ENCODE data around the gene FJX1.
A peak's percentile ranks its signal among the peaks of the same experiment; 100 is the strongest.
"Not testable (repeated sequence)": the region's sequence is repeated elsewhere in the genome, so short reads cannot be mapped to it uniquely, and the experiment has no call there.

The FJX1 gene

DNA sequence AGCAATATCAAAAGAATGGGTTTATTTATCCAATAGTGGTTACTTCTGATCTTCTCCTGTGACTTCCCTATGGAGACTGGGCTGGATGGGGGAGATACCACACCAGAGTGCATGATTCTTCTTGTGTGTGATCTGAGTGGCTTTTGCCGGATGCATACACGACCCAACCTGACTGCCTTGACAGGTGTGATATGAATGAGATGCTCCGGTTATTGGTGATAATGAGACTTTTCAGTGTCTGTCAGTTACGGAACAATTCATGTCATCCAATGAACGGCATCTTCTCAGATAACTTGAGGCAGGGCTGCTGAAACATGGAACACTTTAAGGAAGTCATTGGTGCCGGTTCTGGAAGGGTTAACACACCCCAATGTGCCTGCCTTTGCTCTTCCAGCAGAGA lies 17.7 kb downstream of the FJX1 start:
- DNase-seq: no peak

GRCh38 chr11:35639591-35640179 lies 21.4 kb downstream of the FJX1 start:
- no peak for DNase-seq

DNA sequence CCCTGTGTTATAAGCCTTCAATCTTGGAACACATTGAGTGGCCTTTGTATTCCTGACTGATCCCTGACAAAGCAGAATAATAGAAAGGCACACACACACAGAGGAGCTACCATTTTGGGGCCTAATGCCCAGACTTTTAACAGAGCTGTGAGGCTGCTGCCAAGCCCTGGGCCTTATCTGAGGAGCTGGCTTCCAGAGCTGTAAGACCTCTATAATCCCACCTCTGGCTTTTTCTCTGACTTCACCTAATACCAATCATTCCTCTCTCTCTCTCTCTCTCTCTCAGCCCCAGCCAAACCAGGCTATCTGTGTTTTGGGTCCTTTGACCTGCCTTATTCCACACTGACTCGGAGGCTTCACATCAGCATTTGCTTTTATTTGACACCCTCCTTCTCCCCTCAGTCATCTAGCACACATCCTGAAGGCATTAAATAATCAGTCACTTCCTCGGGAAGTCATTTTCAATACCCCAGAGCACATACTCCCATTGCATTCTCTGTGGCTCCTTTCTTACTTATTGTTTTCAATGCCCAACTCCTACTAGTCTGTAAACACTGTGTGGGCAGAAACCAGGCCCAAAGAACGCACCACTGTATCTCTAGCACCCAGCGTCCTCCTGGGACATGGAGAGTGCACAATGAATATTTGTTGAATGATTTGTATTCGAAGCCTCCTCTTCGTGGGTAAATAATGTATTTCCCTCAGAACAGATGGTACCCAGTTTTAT lies 23.1 kb downstream of the FJX1 start:
- no peak for DNase-seq

DNA sequence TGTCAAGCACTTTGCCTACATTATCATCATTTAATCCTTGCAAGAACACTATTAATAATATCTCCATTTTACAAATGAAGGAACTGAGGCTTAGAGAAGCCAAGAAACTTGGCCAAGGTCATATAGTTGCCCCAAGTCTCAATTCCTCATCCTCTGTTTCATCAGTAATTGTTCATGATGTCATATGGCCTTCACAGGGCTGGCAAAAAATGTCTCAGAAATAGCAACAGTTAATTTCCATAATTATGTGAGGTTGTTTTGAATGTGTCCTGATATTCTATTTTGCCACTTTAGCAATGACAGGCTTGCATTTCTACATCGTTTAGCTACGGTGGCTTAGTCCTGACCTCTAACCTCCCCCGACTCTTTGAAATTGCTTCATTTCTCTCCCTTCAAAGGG lies 23.7 kb downstream of the FJX1 start:
- no peak for DNase-seq

DNA sequence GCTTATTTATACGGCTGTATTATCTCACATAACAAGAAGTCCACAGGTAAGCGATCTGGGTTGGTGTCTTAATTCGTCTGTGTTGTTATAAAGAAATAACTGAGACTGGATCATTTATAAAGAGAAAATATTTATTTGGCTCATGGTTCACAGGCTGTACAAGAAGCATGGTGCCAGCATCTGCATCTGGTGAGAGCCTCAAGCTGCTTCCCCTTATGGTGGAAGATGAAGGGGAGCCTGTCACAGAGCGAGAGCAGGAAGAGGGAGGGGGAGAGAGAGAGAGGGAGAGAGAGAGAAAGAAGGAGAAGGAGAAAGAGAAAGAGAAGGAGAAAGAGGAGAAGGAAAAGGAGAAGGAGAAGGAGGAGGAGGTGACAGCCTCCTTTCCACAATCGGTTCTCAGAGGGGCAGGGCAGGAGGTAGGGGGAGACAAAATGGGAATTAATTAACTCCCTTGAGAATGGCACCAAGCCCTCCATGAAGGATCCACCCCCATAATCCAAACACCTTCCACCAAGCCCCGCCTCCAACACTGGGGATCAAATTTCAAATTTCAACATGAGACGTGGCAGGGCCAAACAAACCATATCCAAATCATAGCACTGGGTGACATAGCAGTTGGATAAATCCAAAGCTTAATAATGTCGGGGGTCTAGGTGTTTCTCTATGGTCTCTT lies 29.3 kb downstream of the FJX1 start:
- DNase-seq: no peak

- no peak for DNase-seq
Measured at GRCh38 chr11:35650006-35650405, 31.7 kb downstream of the FJX1 start.

- DNase-seq: no peak
Measured at GRCh38 chr11:35650467-35650866, 32.2 kb downstream of the FJX1 start.

- no peak for DNase-seq
Measured at GRCh38 chr11:35651263-35651662, 33.0 kb downstream of the FJX1 start.

DNA sequence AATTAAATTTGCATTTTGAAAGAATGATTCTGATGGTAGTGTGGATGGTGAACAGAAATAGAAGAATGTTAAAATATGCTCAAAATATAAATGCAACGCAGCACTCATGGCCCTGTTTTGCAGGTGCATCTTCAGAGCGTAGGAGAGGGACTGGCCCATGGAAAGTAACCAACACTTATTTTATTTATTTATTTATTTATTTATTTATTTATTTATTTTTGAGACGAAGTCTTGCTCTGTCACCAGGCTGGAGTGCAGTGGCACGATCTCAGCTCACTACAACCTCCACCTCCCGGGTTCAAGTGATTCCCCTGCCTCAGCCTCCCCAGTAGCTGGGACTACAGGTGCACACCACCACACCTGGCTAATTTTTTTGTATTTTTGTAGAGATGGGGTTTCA lies 34.5 kb downstream of the FJX1 start:
- DNase-seq: not testable (repeated sequence)

DNA sequence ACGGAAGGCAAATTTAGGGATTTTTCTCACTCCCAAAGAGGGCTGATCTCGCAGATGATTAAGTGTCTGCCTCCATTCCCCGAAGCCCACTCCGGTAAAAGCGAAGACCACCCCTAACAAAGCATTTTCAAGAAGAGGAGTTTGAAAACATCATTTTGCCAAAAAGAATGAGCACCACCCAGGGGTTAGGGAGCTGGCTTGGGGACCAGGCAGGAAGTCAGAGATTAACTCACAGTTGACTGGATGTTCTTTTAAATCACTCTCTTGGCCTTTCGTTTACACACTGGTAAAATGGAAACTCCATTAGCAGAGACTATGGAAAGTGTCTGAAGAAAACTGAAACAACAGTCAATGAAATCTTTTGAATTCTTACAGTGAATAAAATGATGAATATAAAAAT lies 36.5 kb downstream of the FJX1 start:
- no peak for DNase-seq

- DNase-seq: no peak
Measured at GRCh38 chr11:35655254-35655653, 37.0 kb downstream of the FJX1 start.

- no peak for DNase-seq
Measured at GRCh38 chr11:35655856-35656255, 37.6 kb downstream of the FJX1 start.

GRCh38 chr11:35658020-35658948 lies 40.0 kb downstream of the FJX1 start:
- DNase-seq: no peak

DNA sequence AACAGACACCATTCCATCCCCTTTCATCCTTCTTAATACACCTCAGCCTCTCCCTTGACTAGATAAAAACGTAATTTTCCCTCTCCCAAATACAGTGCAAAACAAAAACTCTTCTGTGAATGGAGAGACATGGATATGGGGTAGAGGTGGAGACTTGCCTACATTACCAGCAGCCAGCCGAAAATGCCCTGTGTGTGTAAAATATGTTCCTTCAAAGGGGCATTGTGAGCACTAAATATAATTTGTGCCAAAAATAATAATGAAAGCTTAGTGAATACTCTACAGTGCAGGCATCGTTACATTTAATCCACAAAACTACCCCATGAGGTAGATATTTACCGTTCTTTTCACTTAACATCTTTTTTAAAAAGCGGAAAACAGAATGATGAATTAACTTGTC lies 43.3 kb downstream of the FJX1 start:
- peak in 1 of 2 experiments; percentile 8 for DNase-seq

GRCh38 chr11:35662061-35662648 lies 43.9 kb downstream of the FJX1 start:
- peak; percentile 48 to 74 for DNase-seq

DNA sequence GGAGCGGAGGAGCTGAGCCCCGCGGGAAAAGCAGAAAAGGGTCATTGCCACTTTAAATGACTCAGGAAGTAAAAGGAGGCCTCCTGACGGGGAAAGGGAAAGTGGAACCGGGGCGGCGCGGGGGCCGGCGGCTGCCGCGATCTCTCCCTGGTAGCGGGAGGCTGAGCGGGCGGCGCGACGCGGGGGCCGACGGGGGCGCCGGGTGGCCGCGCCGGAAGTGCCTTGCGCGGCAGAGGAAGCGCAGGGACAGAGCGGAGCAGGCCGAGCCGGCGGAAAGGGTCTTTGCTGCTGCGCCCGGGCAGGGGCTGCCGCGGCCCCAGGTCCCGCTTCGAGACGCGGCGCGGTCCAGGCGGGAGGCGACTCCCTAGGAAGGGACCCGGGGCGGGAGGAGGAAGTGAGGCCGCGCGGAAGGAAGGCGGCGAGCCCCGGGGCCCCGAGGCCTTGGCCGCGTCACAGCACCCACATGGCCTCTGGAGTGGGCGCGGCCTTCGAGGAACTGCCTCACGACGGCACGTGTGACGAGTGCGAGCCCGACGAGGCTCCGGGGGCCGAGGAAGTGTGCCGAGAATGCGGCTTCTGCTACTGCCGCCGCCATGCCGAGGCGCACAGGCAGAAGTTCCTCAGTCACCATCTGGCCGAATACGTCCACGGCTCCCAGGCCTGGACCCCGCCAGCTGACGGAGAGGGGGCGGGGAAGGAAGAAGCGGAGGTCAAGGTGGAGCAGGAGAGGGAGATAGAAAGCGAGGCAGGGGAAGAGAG lies 44.6 kb downstream of the FJX1 start, which contains the start of gene TRIM44:
TSS of gene TRIM44 (plus strand) at position 127 of the 759 bp plus-strand sequence. CDS start at position 464, 337 bp downstream.
- no peak for DNase-seq

DNA sequence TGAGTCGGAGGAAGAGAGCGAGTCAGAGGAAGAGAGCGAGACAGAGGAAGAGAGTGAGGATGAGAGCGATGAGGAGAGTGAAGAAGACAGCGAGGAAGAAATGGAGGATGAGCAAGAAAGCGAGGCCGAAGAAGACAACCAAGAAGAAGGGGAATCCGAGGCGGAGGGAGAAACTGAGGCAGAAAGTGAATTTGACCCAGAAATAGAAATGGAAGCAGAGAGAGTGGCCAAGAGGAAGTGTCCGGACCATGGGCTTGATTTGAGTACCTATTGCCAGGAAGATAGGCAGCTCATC lies 45.1 kb downstream of the FJX1 start:
- DNase-seq: no peak

GRCh38 chr11:35664977-35665441 lies 46.7 kb downstream of the FJX1 start:
- DNase-seq: no peak

DNA sequence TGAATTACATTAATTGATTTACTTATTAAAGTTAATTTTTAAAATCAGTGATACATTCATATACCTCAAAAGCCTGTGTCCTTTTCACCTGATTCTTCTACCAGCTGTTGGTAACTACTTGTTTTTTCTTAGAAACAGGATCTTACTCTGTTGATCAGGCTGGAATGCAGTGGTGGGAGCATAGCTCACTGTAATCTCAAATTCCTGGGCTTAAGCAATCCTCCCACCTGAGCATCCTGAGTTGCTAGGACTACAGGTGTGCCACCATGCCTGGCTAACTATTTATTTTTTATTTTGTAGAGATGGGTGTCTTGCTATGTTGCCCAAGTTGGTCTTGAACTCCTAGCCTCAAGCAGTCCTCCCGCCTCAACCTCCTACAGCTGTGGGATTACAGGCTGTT lies 49.0 kb downstream of the FJX1 start:
- DNase-seq: no peak

DNA sequence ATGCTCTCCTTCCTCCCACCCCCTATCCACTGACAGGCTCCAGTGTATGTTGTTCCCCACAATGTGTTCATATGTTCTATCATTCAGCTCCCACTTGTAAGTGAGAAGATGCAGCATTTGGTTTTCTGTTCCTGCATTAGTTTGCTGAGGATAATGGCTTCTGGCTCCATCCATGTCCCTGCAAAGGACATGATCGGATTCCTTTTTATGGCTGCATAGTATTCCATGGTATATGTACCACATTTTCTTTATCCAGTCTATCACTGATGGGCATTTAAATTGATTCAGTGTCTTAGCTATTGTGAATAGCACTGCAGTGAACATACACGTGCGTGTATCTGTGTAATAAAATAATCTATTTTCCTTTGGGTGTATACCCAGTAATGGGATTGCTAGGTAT lies 50.1 kb downstream of the FJX1 start:
- DNase-seq: not testable (repeated sequence)
